SK-N-SH treated with all-trans-retinoic acid at 6 μM for 48 hours (cell line): Measurements from ENCODE around the gene CFAP221.

Experiments
- OSR1 ChIP-seq: fragments of 250-450 bp; sonication (Bioruptor Pico); IDR thresholded peaks from 2 replicates; pipeline ENCODE4 v1.8.0; 2022; ENCODE audit warnings: moderate library complexity, mild to moderate bottlenecking, inconsistent platforms
- ZNF8 ChIP-seq: fragments of 450-650 bp; formaldehyde crosslinking; IDR thresholded peaks from 2 replicates; pipeline ENCODE4 v1.5.0; 2020; ENCODE audit warnings: mild to moderate bottlenecking, moderate library complexity
- TF ChIP-seq, protein P1 (sequence below): fragments of 250-450 bp; sonication (Bioruptor Pico); IDR thresholded peaks from 2 replicates; pipeline ENCODE4 v1.8.0; 2020; ENCODE audit warnings: mild to moderate bottlenecking, moderate library complexity, borderline replicate concordance

DNA sequence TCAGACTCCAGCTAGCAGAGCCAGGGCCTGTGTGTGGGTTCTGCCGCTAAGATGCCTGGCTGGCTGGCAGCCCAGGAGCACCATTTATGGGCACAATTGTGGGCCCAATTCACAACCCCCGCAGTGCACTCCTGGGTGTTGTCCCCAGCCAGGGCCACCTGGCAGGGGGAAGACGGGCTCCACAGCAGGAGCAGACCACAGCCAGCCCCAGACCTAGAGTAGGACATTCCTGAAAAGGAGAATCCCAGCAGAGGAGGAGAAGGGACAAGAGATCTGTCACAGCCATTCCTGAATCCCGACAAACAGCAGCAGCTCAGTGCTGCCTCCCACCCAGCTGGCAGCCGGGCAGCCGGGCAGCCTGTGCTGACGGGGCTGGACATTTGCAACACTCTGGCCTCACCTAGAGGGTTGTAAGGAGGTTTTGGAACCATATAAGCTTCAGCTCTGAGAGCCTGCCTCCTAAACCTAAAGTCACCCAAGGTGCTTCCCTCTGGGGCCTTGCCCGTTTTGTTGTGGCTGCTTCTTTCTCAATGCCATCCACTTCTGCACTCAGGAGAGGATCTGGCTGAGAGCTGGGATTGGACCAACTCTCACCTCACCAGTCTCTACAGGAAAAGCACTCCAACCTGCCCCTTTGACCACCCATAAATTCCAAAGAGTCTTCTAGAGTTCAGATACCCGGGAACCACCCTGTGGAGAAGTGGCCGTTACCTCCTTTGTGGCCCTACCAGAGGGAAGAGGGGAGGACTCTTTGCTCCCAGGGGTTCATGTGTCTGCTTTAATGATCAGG lies 130.7 kb downstream of the CFAP221 start:
- TF ChIP-seq ZNF8 (no peak), OSR1 (no peak)
- TF ChIP-seq, protein P1, sequence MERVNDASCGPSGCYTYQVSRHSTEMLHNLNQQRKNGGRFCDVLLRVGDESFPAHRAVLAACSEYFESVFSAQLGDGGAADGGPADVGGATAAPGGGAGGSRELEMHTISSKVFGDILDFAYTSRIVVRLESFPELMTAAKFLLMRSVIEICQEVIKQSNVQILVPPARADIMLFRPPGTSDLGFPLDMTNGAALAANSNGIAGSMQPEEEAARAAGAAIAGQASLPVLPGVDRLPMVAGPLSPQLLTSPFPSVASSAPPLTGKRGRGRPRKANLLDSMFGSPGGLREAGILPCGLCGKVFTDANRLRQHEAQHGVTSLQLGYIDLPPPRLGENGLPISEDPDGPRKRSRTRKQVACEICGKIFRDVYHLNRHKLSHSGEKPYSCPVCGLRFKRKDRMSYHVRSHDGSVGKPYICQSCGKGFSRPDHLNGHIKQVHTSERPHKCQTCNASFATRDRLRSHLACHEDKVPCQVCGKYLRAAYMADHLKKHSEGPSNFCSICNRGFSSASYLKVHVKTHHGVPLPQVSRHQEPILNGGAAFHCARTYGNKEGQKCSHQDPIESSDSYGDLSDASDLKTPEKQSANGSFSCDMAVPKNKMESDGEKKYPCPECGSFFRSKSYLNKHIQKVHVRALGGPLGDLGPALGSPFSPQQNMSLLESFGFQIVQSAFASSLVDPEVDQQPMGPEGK (CRISPR knock-in tag) = no peak
